ENCODE measurements around the gene STON2.

DNA sequence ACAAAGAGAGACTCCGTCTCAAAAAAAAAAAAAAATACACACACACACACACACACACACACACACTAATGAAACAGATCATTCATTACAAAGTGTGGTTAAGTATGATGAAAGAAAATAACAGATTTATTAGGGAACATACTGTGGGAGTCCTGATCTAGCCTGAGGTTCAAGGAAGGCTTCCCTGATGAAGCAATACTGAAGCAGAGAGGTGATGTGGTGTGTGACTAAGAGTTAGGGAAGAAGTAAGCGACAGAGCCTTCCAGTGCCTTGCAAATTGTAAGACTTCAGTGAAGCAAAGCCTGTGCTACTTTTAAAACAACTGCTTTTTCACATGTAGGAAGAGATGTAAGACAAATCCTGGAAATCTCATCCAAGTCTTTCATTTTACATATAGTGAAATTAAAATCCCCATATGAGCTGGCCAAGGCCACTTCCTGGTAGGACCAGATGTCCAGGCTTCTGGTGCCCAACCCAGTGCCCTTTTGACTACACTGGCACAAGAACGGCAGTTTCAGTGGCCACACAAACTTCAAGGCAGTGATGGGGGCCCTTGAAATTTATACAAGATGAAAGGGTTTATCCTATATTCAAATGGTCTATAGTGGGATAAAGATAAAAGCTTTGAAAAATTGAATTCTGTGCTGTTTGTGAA lies 86.2 kb downstream of the STON2 start:
- TF ChIP-seq, protein P1, sequence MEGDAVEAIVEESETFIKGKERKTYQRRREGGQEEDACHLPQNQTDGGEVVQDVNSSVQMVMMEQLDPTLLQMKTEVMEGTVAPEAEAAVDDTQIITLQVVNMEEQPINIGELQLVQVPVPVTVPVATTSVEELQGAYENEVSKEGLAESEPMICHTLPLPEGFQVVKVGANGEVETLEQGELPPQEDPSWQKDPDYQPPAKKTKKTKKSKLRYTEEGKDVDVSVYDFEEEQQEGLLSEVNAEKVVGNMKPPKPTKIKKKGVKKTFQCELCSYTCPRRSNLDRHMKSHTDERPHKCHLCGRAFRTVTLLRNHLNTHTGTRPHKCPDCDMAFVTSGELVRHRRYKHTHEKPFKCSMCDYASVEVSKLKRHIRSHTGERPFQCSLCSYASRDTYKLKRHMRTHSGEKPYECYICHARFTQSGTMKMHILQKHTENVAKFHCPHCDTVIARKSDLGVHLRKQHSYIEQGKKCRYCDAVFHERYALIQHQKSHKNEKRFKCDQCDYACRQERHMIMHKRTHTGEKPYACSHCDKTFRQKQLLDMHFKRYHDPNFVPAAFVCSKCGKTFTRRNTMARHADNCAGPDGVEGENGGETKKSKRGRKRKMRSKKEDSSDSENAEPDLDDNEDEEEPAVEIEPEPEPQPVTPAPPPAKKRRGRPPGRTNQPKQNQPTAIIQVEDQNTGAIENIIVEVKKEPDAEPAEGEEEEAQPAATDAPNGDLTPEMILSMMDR (conservative IDR thresholded peaks at IDR 0.05), result no peak
- TF ChIP-seq EZH2 (IDR thresholded peaks at IDR 0.05; ENCODE audit: low read depth), result no peak
